ENCODE results near the gene ZFR2. TPM values are rescaled to one million over a fixed set of nuclear protein-coding genes. Genes with fewer than 3 reads are reported as not detected.

Gene ZFR2
- total and polyA plus RNA-seq, 4 donors: not detected

- Histone ChIP-seq H3K4me1 (ENCODE audit: control insufficient read depth in 1 of 2, insufficient read depth in 2 of 2, low read length in 2 of 2) (no peaks in the 10 kb centered on the region), H3K27ac (ENCODE audit: low read depth in 1 of 2, low read length in 2 of 2) (no peak overlapping the region), H3K4me3 (ENCODE audit: low read length in 2 of 2) (no peak overlapping the region), H3K36me3 (ENCODE audit: control insufficient read depth in 1 of 2, insufficient read depth in 2 of 2, low read length in 1 of 2) (no peaks in the 10 kb centered on the region), H3K9me3 (ENCODE audit: control insufficient read depth, low read length) (no peaks in the 10 kb centered on the region), H3K27me3 (ENCODE audit: control insufficient read depth in 1 of 2, insufficient read depth in 2 of 2, low read length in 1 of 2) (no peaks in the 10 kb centered on the region)
- WGBS, 2 donors: 53 to 56% methylated on average over 12 of the region's 12 CpGs
- ATAC-seq (ENCODE audit: low FRiP score): no peak
- no peak for DNase-seq
- intact Hi-C loops (cut with DNase I): no loop called here
These were observed 42.7 kb downstream of the ZFR2 start for GRCh38 chr19:3826163-3826562.

DNA sequence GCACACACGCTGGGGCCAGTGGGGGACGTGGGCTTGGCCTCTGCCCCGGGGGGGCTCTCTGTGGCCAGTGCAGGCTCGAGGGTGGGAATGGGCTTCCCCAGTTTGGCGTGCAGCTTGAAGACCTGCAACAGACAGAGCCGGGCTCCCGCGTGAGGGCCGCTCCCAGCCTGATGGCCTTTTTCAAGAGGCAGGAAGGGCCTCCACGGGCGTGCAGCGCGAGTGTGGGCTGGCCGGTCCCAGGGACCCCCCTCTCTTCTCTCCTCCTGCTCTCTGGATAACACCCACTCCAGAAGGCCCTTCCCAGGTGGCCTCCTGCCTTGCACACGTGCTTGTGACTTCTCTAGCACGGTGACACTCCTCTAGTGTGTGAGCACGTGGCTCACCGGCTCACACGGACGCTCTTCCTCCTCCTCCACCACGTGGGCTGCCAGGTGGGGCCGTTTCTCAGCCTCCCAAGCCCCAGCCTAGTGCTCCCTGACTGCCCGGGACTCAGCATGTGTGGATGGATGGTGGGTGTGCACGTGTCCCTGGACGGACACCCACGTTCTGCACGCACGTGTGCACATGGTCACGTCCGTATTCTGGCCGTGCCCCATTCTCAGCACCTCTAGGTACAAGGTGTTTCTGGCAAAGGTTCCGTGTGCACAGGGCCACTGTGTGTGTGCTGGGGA is 43.4 kb downstream of the ZFR2 start:
- WGBS, 2 donors: 72 to 76% methylated on average over 32 of the region's 32 CpGs
- intact Hi-C loops (cut with DNase I): no loop called here
- no peak for ATAC-seq (ENCODE audit: low FRiP score)
- H3K4me3 ChIP-seq (ENCODE audit: low read length in 2 of 2): no peak overlapping the region
- H3K27me3 ChIP-seq (ENCODE audit: control insufficient read depth in 1 of 2, insufficient read depth in 2 of 2, low read length in 1 of 2): no peaks in the 10 kb centered on the region
- H3K4me1 ChIP-seq (ENCODE audit: control insufficient read depth in 1 of 2, insufficient read depth in 2 of 2, low read length in 2 of 2): no peaks in the 10 kb centered on the region
- H3K9me3 ChIP-seq (ENCODE audit: control insufficient read depth, low read length): no peaks in the 10 kb centered on the region
- no peaks in the 10 kb centered on the region for H3K36me3 ChIP-seq (ENCODE audit: control insufficient read depth in 1 of 2, insufficient read depth in 2 of 2, low read length in 1 of 2)
- no peak for DNase-seq
- no peak overlapping the region for H3K27ac ChIP-seq (ENCODE audit: low read depth in 1 of 2, low read length in 2 of 2)

- ATAC-seq (ENCODE audit: low FRiP score) (no peak), DNase-seq (no peak)
- H3K36me3 ChIP-seq (ENCODE audit: control insufficient read depth in 1 of 2, insufficient read depth in 2 of 2, low read length in 1 of 2): no peaks in the 10 kb centered on the region
- no peaks in the 10 kb centered on the region for H3K4me1 ChIP-seq (ENCODE audit: control insufficient read depth in 1 of 2, insufficient read depth in 2 of 2, low read length in 2 of 2)
- no peak overlapping the region for H3K4me3 ChIP-seq (ENCODE audit: low read length in 2 of 2)
- WGBS, 2 donors: 61 to 65% methylated on average over 10 of the region's 10 CpGs
- intact Hi-C loops (cut with DNase I): no loop called here
- no peak overlapping the region for H3K27ac ChIP-seq (ENCODE audit: low read depth in 1 of 2, low read length in 2 of 2)
- no peaks in the 10 kb centered on the region for H3K27me3 ChIP-seq (ENCODE audit: control insufficient read depth in 1 of 2, insufficient read depth in 2 of 2, low read length in 1 of 2)
- H3K9me3 ChIP-seq (ENCODE audit: control insufficient read depth, low read length): no peaks in the 10 kb centered on the region
These were observed 45.5 kb downstream of the ZFR2 start for GRCh38 chr19:3823350-3823713.

DNA sequence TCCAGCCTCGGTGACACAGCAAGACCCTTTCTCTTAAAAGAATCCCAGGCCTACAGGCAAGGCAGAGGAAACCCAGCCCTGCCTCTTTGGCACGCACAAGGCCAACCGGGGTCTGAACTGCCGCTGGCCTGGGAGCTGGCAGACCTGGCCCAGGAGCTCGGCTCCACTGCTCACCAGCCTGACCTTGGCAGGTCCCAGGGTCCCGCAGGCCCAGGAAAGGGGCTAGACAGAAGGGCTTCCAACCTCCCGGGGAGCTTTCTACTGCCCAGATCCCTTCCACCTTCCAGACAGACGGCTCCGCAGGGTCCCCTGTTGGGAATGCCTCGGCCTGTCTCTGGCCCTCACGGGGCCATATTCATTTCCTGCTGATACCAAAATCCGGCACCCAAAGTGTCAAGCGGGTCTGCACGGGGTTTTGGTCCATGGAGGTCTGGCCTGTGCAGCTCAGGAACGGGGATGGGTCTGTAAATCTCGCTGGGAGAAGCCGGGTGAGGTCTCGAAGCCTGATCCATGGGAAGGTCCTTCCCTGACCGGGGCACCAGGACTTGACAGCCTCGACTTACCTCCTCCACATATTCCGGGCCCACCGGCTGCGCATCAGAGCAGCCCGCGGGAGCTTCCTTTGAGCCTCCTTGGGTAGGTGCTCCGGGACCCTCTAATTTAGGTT is 46.0 kb downstream of the ZFR2 start:
- intact Hi-C loops (cut with DNase I): no loop called here
- Histone ChIP-seq H3K36me3 (ENCODE audit: control insufficient read depth in 1 of 2, insufficient read depth in 2 of 2, low read length in 1 of 2) (no peaks in the 10 kb centered on the region), H3K9me3 (ENCODE audit: control insufficient read depth, low read length) (no peaks in the 10 kb centered on the region), H3K4me1 (ENCODE audit: control insufficient read depth in 1 of 2, insufficient read depth in 2 of 2, low read length in 2 of 2) (no peaks in the 10 kb centered on the region), H3K27me3 (ENCODE audit: control insufficient read depth in 1 of 2, insufficient read depth in 2 of 2, low read length in 1 of 2) (no peaks in the 10 kb centered on the region), H3K4me3 (ENCODE audit: low read length in 2 of 2) (no peak overlapping the region), H3K27ac (ENCODE audit: low read depth in 1 of 2, low read length in 2 of 2) (no peak overlapping the region)
- DNase-seq (no peak), ATAC-seq (ENCODE audit: low FRiP score) (no peak)
- WGBS, 2 donors: 71 to 76% methylated on average over 26 of the region's 26 CpGs

GRCh38 chr19:3821857-3822364 is 46.9 kb downstream of the ZFR2 start:
- H3K9me3 ChIP-seq (ENCODE audit: control insufficient read depth, low read length): no peaks in the 10 kb centered on the region
- intact Hi-C loops (cut with DNase I): no loop called here
- H3K27me3 ChIP-seq (ENCODE audit: control insufficient read depth in 1 of 2, insufficient read depth in 2 of 2, low read length in 1 of 2): no peaks in the 10 kb centered on the region
- no peak overlapping the region for H3K4me3 ChIP-seq (ENCODE audit: low read length in 2 of 2)
- H3K36me3 ChIP-seq (ENCODE audit: control insufficient read depth in 1 of 2, insufficient read depth in 2 of 2, low read length in 1 of 2): no peaks in the 10 kb centered on the region
- no peaks in the 10 kb centered on the region for H3K4me1 ChIP-seq (ENCODE audit: control insufficient read depth in 1 of 2, insufficient read depth in 2 of 2, low read length in 2 of 2)
- ATAC-seq (ENCODE audit: low FRiP score) (no peak), DNase-seq (peak; percentile 74 to 88)
- 15 to 18% methylated on average over 43 of the region's 43 CpGs for WGBS, 2 donors
- no peak overlapping the region for H3K27ac ChIP-seq (ENCODE audit: low read depth in 1 of 2, low read length in 2 of 2)

- DNase-seq: no peak
- 87 to 91% methylated on average over 23 of the region's 23 CpGs for WGBS, 2 donors
- intact Hi-C loops (cut with DNase I): no loop called here
- Histone ChIP-seq H3K27ac (ENCODE audit: low read depth in 1 of 2, low read length in 2 of 2) (no peak overlapping the region), H3K9me3 (ENCODE audit: control insufficient read depth, low read length) (no peaks in the 10 kb centered on the region), H3K4me3 (ENCODE audit: low read length in 2 of 2) (no peak overlapping the region), H3K36me3 (ENCODE audit: control insufficient read depth in 1 of 2, insufficient read depth in 2 of 2, low read length in 1 of 2) (no peaks in the 10 kb centered on the region), H3K27me3 (ENCODE audit: control insufficient read depth in 1 of 2, insufficient read depth in 2 of 2, low read length in 1 of 2) (no peaks in the 10 kb centered on the region), H3K4me1 (ENCODE audit: control insufficient read depth in 1 of 2, insufficient read depth in 2 of 2, low read length in 2 of 2) (no peaks in the 10 kb centered on the region)
- ATAC-seq (ENCODE audit: low FRiP score): no peak
These were observed 47.7 kb downstream of the ZFR2 start for GRCh38 chr19:3821156-3821555.

DNA sequence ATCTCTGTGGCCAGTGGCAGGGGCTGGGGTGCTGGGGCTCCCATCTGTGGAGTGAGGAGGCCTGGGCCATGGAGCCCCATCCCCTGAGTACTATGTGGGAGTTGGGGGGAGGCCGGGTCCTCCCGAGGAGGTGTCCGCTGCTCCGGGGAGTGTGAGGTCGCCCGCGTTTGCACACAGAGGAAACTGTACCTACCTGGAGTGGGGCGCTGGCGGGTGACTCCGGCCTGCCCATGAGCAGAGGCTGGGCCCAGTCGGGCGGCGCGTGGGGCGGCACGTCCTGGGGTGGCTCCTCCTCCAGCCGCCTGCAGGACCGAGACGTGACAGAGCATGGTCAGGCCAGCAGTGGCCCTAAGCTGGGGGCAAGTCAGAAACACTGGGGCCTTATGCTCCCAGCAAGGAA is 48.8 kb downstream of the ZFR2 start:
- WGBS, 2 donors: 87 to 90% methylated on average over 13 to 19 of the region's 19 CpGs
- H3K27me3 ChIP-seq (ENCODE audit: control insufficient read depth in 1 of 2, insufficient read depth in 2 of 2, low read length in 1 of 2): no peaks in the 10 kb centered on the region
- intact Hi-C loops (cut with DNase I): no loop called here

DNA sequence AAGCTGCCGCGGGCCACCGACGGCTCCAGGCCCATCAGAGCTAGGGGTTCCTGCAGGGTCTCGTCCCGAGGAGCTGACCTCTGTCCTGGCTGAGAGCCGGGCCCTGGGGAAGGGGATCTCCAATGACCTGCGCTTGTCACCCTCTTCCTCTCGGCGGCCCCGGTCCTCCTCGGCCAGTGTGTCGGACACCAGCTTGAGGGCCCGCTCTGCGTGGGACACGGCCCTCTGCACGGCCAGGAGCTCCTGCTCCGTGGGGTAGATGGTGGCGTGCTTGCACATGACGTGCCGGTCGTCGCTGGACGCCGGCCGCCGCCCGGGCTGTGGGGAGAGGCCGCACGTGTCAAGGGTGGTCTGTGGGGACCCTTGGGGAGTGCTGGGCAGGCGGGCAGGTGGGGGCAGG is 49.9 kb downstream of the ZFR2 start:
- WGBS, 2 donors: 66 to 68% methylated on average over 31 of the region's 31 CpGs
- Histone ChIP-seq H3K27me3 (ENCODE audit: control insufficient read depth in 1 of 2, insufficient read depth in 2 of 2, low read length in 1 of 2) (no peaks in the 10 kb centered on the region), H3K36me3 (ENCODE audit: control insufficient read depth in 1 of 2, insufficient read depth in 2 of 2, low read length in 1 of 2) (no peaks in the 10 kb centered on the region), H3K4me3 (ENCODE audit: low read length in 2 of 2) (no peak overlapping the region), H3K4me1 (ENCODE audit: control insufficient read depth in 1 of 2, insufficient read depth in 2 of 2, low read length in 2 of 2) (no peaks in the 10 kb centered on the region), H3K9me3 (ENCODE audit: control insufficient read depth, low read length) (no peaks in the 10 kb centered on the region), H3K27ac (ENCODE audit: low read depth in 1 of 2, low read length in 2 of 2) (no peak overlapping the region)
- DNase-seq (no peak), ATAC-seq (ENCODE audit: low FRiP score) (no peak)
- intact Hi-C loops (cut with DNase I): no loop called here

More for the DNA sequence above, 48.8 kb downstream of the ZFR2 start:
- ATAC-seq (ENCODE audit: low FRiP score): no peak
- Histone ChIP-seq H3K9me3 (ENCODE audit: control insufficient read depth, low read length) (no peaks in the 10 kb centered on the region), H3K4me3 (ENCODE audit: low read length in 2 of 2) (no peak overlapping the region), H3K27ac (ENCODE audit: low read depth in 1 of 2, low read length in 2 of 2) (no peak overlapping the region), H3K36me3 (ENCODE audit: control insufficient read depth in 1 of 2, insufficient read depth in 2 of 2, low read length in 1 of 2) (no peaks in the 10 kb centered on the region), H3K4me1 (ENCODE audit: control insufficient read depth in 1 of 2, insufficient read depth in 2 of 2, low read length in 2 of 2) (no peaks in the 10 kb centered on the region)
- DNase-seq: no peak

GRCh38 chr19:3818466-3818865 is 50.4 kb downstream of the ZFR2 start:
- Histone ChIP-seq H3K4me3 (ENCODE audit: low read length in 2 of 2) (no peak overlapping the region), H3K9me3 (ENCODE audit: control insufficient read depth, low read length) (no peaks in the 10 kb centered on the region), H3K27ac (ENCODE audit: low read depth in 1 of 2, low read length in 2 of 2) (no peak overlapping the region), H3K36me3 (ENCODE audit: control insufficient read depth in 1 of 2, insufficient read depth in 2 of 2, low read length in 1 of 2) (no peaks in the 10 kb centered on the region), H3K27me3 (ENCODE audit: control insufficient read depth in 1 of 2, insufficient read depth in 2 of 2, low read length in 1 of 2) (no peaks in the 10 kb centered on the region), H3K4me1 (ENCODE audit: control insufficient read depth in 1 of 2, insufficient read depth in 2 of 2, low read length in 2 of 2) (no peaks in the 10 kb centered on the region)
- 19 to 21% methylated on average over 11 of the region's 11 CpGs for WGBS, 2 donors
- DNase-seq (no peak), ATAC-seq (ENCODE audit: low FRiP score) (no peak)
- intact Hi-C loops (cut with DNase I): no loop called here

Measured in aorta (tissue), 5 donors.